Choroid plexus epithelial cell (primary cell): ENCODE measurements around the gene LINC01488.

Experiments
- DNase-seq: peaks from one replicate; pipeline ENCODE4 v3.0.0-alpha.2; 2010; ENCODE audit warnings: low read depth
- H3K4me3 ChIP-seq: 2 replicates; pipeline ENCODE4 v1.5.1; 2011; ENCODE audit warnings: low read depth, mild to moderate bottlenecking, control low read depth, low read length, moderate library complexity
- CTCF ChIP-seq: conservative IDR thresholded peaks from 2 replicates; pipeline ENCODE4 v1.5.1; 2011; ENCODE audit warnings: low read depth, mild to moderate bottlenecking, control low read depth, inconsistent platforms, low read length, moderate library complexity

Gene LINC01488

GRCh38 chr11:69463995-69464960 is 17.2 kb upstream of the LINC01488 start:
- H3K4me3 ChIP-seq = no peak overlapping the region
- DNase-seq = no peak
- no peak for TF ChIP-seq CTCF

- TF ChIP-seq CTCF = no peak
- no peak overlapping the region for H3K4me3 ChIP-seq
- DNase-seq = no peak
Measured at GRCh38 chr11:69465236-69466000, 16.0 kb upstream of the LINC01488 start.

GRCh38 chr11:69466039-69466438 is 15.4 kb upstream of the LINC01488 start:
- DNase-seq = no peak
- TF ChIP-seq CTCF = no peak
- H3K4me3 ChIP-seq = no peak overlapping the region

GRCh38 chr11:69467196-69467595 is 14.3 kb upstream of the LINC01488 start:
- H3K4me3 ChIP-seq = no peak overlapping the region
- TF ChIP-seq CTCF = no peak
- no peak for DNase-seq

- DNase-seq = no peak
- TF ChIP-seq CTCF = no peak
- H3K4me3 ChIP-seq = no peak overlapping the region
Measured at GRCh38 chr11:69467646-69468045, 13.8 kb upstream of the LINC01488 start.

GRCh38 chr11:69468221-69468620 is 13.2 kb upstream of the LINC01488 start:
- H3K4me3 ChIP-seq = no peak overlapping the region
- DNase-seq = no peak
- no peak for TF ChIP-seq CTCF
